HFFc6 (cell line): Measurements from ENCODE around the gene SLC38A10. TPM values are rescaled to one million over a fixed set of nuclear protein-coding genes. Genes with fewer than 3 reads are reported as not detected.

Source experiments
- DNase-seq: peaks from one replicate; pipeline ENCODE4 v3.0.0-alpha.2; 2018
- H3K27ac Mint-ChIP-seq: 2 replicates; pipeline ENCODE4 v1.8.0; 2020; ENCODE audit warnings: mild to moderate bottlenecking, mixed read lengths
- H3K27me3 Mint-ChIP-seq: 2 replicates; pipeline ENCODE4 v1.8.0; 2021; ENCODE audit warnings: mild to moderate bottlenecking, moderate library complexity, mixed read lengths; ENCODE audit not compliant: insufficient read depth
- H3K36me3 Mint-ChIP-seq: 2 replicates; pipeline ENCODE4 v1.8.0; 2021; ENCODE audit warnings: low read depth, mixed read lengths
- H3K4me1 Mint-ChIP-seq: 2 replicates; pipeline ENCODE4 v1.8.0; 2020; ENCODE audit warnings: low read depth, mixed read lengths
- H3K4me3 Mint-ChIP-seq: 2 replicates; pipeline ENCODE4 v1.8.0; 2020; ENCODE audit warnings: mild to moderate bottlenecking, moderate library complexity, mixed read lengths
- H3K9me3 Mint-ChIP-seq: 2 replicates; pipeline ENCODE4 v1.8.0; 2020; ENCODE audit warnings: mild to moderate bottlenecking, mixed read lengths
- total RNA-seq, 6 experiments: library from RNA; stranded (reverse); fragmentation: NEBNext Ultra II Directional; extraction: Animal tissue kit (Norgen Biotek cat#: 25700); gene quantifications; 2 replicates in 1 of 6; 3 replicates in 5 of 6; pipeline ENCODE4 v1.2.3, GENCODE V29; 2021
- TF ChIP-seq, protein P1 (sequence below): fragments of 200-600 bp; sonication (generic); IDR thresholded peaks from 2 replicates; pipeline ENCODE4 v1.5.0; 2021; ENCODE audit warnings: antibody characterized with exemption, mild to moderate bottlenecking

Gene SLC38A10
- total RNA-seq, 6 experiments from 2014 or later: 71.2 to 88.3 (median 72.2) TPM

DNA sequence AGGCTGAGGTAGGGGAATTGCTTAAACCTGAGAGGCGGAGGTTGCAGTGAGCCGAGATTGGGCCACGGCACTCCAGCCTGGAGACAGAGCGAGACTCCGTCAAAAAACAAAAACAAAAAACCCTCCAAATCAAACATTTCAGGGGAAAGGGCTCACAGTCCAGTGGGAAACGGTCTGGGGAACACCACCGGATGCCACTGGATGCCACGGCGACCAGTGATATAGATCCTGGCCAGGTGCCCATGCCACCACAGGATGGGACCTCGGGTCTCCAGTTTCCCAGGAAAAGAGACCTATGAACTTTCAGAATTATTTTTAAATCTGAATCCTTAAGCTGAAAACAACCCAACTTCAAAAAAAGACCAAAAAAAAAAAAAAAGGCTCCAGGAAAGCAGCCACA is 84.6 kb downstream of the SLC38A10 start:
- no peak overlapping the region for H3K27ac Mint-ChIP-seq
- TF ChIP-seq, protein P1, sequence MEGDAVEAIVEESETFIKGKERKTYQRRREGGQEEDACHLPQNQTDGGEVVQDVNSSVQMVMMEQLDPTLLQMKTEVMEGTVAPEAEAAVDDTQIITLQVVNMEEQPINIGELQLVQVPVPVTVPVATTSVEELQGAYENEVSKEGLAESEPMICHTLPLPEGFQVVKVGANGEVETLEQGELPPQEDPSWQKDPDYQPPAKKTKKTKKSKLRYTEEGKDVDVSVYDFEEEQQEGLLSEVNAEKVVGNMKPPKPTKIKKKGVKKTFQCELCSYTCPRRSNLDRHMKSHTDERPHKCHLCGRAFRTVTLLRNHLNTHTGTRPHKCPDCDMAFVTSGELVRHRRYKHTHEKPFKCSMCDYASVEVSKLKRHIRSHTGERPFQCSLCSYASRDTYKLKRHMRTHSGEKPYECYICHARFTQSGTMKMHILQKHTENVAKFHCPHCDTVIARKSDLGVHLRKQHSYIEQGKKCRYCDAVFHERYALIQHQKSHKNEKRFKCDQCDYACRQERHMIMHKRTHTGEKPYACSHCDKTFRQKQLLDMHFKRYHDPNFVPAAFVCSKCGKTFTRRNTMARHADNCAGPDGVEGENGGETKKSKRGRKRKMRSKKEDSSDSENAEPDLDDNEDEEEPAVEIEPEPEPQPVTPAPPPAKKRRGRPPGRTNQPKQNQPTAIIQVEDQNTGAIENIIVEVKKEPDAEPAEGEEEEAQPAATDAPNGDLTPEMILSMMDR: no peak
- H3K9me3 Mint-ChIP-seq: no peaks in the 10 kb centered on the region
- H3K4me3 Mint-ChIP-seq: no peak overlapping the region
- no peaks in the 10 kb centered on the region; the same call in 1 of the 2 replicates for H3K27me3 Mint-ChIP-seq
- DNase-seq: no peak
- no peaks in the 10 kb centered on the region for H3K36me3 Mint-ChIP-seq
- H3K4me1 Mint-ChIP-seq: no peaks in the 10 kb centered on the region

DNA sequence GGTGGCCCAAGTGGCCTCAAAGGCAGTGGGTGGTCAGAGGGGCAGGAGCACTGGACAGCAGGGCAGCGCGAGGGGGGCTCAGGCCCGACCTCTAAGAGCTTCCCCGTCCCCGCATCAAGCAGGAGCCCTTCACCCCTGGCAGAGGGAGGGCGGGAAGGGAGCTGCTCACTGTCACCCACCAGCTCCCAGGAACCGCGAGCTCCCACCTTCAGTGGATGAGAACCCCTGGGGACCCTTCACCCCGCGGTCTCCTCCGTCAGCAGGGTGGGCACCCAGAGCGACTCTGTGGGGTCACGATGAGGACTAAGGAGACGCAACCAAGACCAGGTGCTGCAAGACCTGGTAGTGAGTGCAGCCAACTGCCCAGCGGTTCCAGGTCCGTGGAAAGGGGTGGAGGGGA is 86.0 kb downstream of the SLC38A10 start:
- Mint-ChIP-seq H3K9me3 (no peaks in the 10 kb centered on the region), H3K27ac (no peak overlapping the region), H3K27me3 (no peaks in the 10 kb centered on the region; the same call in 1 of the 2 replicates), H3K4me3 (no peak overlapping the region), H3K36me3 (no peaks in the 10 kb centered on the region), H3K4me1 (no peaks in the 10 kb centered on the region)
- no peak for DNase-seq
- TF ChIP-seq, protein P1: no peak

DNA sequence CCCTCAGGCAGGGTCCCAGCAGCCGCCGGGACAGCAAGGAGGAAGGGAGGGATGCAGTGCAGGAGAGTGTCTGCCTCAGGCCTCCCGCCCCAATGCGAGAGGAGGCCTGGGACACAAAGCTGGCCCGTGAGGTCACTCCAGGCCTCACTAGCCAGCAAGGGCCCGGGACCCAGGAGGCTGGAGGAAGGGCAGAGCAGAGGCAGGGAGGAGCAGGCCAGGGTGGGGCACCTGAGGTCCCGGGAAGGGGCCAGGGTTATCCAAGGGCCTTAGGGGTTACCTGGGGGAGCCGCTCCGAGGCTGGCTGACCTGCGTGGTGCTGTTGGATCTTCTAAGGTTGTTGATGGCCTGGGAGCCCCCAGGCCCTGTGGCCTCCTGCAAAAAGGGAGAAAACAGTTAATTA is 86.5 kb downstream of the SLC38A10 start:
- Mint-ChIP-seq H3K4me1 (no peaks in the 10 kb centered on the region), H3K36me3 (no peaks in the 10 kb centered on the region), H3K4me3 (no peak overlapping the region), H3K27me3 (no peaks in the 10 kb centered on the region; the same call in 1 of the 2 replicates), H3K9me3 (no peaks in the 10 kb centered on the region), H3K27ac (no peak overlapping the region)
- TF ChIP-seq, protein P1: no peak
- DNase-seq: no peak

DNA sequence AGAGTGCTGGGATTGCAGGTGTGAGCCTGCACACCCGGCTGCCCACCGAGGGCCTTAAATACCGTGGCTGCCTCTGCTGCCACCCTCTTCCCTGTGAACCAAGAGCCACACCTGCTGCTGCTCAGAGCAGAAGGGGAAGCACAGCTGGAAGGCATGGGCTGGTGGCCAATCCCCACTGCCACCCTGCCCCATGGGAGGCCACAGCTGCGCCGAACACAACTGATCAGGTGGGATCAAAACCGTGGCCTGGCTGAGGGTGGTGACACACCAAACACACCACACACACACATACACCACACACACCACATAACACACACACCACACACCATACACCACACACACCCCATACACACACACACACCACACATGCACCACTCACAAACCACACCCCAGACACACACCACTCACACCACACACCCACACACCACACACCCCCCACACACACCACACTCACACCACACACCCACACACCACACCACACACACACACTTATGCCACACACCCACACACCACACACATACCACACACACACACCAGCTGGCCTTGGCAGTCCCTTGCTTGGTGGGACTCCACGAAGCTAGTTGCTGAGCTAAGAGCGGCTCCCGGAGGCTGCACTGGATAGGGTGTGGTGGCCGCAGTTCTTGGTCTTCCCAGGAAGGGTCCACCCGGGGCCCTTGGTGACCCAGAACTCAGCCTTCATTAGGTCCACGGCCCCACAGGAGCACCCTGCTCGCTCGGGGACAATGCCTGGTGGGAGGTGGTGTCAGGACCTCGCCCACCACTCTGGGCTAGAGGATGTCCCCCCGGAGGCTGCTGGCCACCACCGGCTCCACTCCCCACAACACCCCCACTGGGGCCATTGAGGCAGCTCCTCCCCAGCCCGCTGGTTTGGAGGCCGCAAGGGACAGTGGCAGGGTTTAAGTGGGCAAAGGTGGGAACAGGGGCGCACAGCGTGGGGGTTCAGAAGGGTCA is 87.2 kb downstream of the SLC38A10 start:
- Mint-ChIP-seq H3K4me3 (no peak overlapping the region), H3K9me3 (no peaks in the 10 kb centered on the region), H3K27ac (no peak overlapping the region), H3K36me3 (no peaks in the 10 kb centered on the region), H3K4me1 (no peaks in the 10 kb centered on the region), H3K27me3 (no peaks in the 10 kb centered on the region; the same call in 1 of the 2 replicates)
- DNase-seq: no peak
- TF ChIP-seq, protein P1: no peak

DNA sequence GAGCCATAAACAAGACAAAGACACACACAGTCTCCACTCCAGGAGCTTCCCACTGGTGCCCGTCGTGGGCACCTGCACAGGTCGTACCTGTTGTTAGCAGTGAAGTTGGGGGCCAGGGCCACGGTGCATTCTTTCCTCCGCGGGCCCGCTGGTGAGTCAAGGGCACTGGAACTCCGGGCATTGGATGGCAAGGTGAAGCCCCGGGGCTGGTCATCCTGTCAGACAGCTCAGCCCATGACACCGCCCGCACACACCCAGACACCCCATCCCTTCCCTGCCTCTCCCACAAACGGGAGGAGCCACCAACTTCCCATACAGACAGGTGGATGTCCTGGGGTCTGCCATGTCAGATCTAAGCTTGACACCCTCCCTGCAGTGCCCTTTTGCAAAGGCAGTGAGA is 88.5 kb downstream of the SLC38A10 start:
- Mint-ChIP-seq H3K27ac (no peak overlapping the region), H3K4me3 (no peak overlapping the region), H3K27me3 (no peaks in the 10 kb centered on the region; the same call in 1 of the 2 replicates), H3K4me1 (no peaks in the 10 kb centered on the region), H3K9me3 (no peaks in the 10 kb centered on the region), H3K36me3 (no peaks in the 10 kb centered on the region)
- TF ChIP-seq, protein P1: no peak
- no peak for DNase-seq
